Transverse colon (tissue), 3 donors: ENCODE data around the gene FGD3.

ENCODE experiments used
- EP300 ChIP-seq: sonication (generic); formaldehyde crosslinking; IDR thresholded peaks from one replicate; pipeline ENCODE4 v1.6.1; 2017; ENCODE audit warnings: antibody characterized with exemption, low read depth
- TF ChIP-seq, protein P1 (sequence below), 5 experiments: fragments of 200-600 bp in 3 of 5; fragments of 450-650 bp in 2 of 5; sonication (generic) in 3 of 5; IDR thresholded peaks; 1 replicate in 2 of 5; 2 replicates in 3 of 5; pipeline ENCODE4 v1.5.1; 2016 to 2017; ENCODE audit warnings: antibody characterized with exemption in 5 of 5, inconsistent platforms in 3 of 5, mild to moderate bottlenecking in 2 of 5, moderate library complexity in 1 of 5

DNA sequence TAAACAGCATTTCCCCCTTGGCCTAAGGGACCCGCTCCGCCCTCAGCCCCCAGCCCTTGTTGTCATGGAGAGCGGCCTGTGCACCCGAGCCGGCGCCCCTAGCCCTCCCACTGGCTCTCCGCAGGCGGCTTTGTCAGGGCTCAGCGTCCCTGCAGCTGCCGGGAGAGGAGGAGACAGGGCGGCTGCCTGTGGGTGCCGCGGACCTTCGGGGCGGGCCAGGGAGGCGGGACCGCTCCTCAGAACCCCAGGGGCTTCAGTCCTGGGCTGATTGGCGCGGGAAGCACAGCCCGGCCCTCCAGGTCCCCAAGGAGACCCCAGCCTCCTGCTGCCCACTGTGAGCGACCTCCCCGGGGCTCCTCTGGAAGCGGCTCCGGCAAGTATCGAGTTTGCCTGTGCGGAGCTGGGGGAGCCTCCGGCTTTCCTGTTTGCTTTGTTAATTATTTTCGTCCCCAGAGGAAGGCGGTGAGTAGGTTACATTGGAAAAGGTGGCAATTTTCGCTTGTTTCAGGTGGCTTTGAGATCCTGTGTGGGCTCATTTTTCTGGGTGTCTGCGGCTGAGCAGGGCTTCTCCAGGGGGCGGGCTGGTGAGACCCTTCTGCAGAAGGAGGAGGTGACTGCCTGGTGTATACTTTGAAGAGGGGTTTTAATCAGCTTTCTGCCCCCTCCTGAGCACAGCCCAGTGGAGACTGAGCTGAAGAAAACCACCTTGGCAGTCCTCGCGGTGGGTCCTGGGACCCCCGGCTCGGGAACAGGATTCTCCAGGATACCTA, at the start of gene FGD3:
- TF ChIP-seq, protein P1, sequence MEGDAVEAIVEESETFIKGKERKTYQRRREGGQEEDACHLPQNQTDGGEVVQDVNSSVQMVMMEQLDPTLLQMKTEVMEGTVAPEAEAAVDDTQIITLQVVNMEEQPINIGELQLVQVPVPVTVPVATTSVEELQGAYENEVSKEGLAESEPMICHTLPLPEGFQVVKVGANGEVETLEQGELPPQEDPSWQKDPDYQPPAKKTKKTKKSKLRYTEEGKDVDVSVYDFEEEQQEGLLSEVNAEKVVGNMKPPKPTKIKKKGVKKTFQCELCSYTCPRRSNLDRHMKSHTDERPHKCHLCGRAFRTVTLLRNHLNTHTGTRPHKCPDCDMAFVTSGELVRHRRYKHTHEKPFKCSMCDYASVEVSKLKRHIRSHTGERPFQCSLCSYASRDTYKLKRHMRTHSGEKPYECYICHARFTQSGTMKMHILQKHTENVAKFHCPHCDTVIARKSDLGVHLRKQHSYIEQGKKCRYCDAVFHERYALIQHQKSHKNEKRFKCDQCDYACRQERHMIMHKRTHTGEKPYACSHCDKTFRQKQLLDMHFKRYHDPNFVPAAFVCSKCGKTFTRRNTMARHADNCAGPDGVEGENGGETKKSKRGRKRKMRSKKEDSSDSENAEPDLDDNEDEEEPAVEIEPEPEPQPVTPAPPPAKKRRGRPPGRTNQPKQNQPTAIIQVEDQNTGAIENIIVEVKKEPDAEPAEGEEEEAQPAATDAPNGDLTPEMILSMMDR (IDR thresholded peaks at IDR 0.05), result no peak
- TF ChIP-seq EP300, result no peak
